Caco-2 (cell line): ENCODE data around the gene CDHR4. TPM values are rescaled to one million over a fixed set of nuclear protein-coding genes. Genes with fewer than 3 reads are reported as not detected.
"Not testable (repeated sequence)": the region's sequence is repeated elsewhere in the genome, so short reads cannot be mapped to it uniquely, and the experiment has no call there.

Source experiments
- BruUV-seq: library from RNA; stranded (reverse); fragments of 400-500 nt; replicated peaks from 2 replicates; lab custom pipeline; 2021; lab: Mats Ljungman, UMichigan
- CTCF ChIA-PET: fragments of 300-600 bp; sonication (Branson Sonifier 250); formaldehyde crosslinking; loops from one replicate; lab custom pipeline; 2022; ENCODE audit warnings: antibody characterized with exemption; lab: Charles Lee
- POLR2A ChIA-PET: fragments of 300-600 bp; sonication (Branson Sonifier 250); formaldehyde crosslinking; loops from one replicate; lab custom pipeline; 2022; ENCODE audit warnings: antibody characterized with exemption; lab: Charles Lee
- DNase-seq, 2 experiments: peaks; one replicate each; pipeline versions ENCODE4 v3.0.0 to v3.0.0-alpha.2; 2020 to 2022
- H3K27me3 ChIP-seq: replicated peaks from 2 replicates; pipeline ENCODE4 v1.6.0; 2011; ENCODE audit warnings: low read length; ENCODE audit not compliant: control insufficient read depth, insufficient read depth
- H3K36me3 ChIP-seq: 2 replicates; pipeline ENCODE4 v1.5.1; 2011; ENCODE audit warnings: low read length; ENCODE audit not compliant: control insufficient read depth, insufficient read depth
- H3K4me1 ChIP-seq: fragments of 250-450 bp; sonication (Bioruptor Pico); 2 replicates; pipeline ENCODE4 v1.5.1; 2020; ENCODE audit warnings: mild to moderate bottlenecking
- H3K4me3 ChIP-seq: 2 replicates; pipeline ENCODE4 v1.5.1; 2011; ENCODE audit warnings: low read depth, mild to moderate bottlenecking, control low read depth, low read length
- H3K9me3 ChIP-seq: fragments of 250-450 bp; sonication (Bioruptor Pico); 2 replicates; pipeline ENCODE4 v1.5.1; 2020; ENCODE audit warnings: mild to moderate bottlenecking, moderate library complexity
- H3K27ac Mint-ChIP-seq: one replicate; pipeline ENCODE4 v1.8.0; 2022; ENCODE audit warnings: mixed read lengths; ENCODE audit not compliant: unreplicated experiment
- H3K27me3 Mint-ChIP-seq: one replicate; pipeline ENCODE4 v1.8.0; 2022; ENCODE audit warnings: mixed read lengths; ENCODE audit not compliant: insufficient read depth, unreplicated experiment
- H3K36me3 Mint-ChIP-seq: one replicate; pipeline ENCODE4 v1.8.0; 2022; ENCODE audit warnings: mild to moderate bottlenecking, mixed read lengths; ENCODE audit not compliant: insufficient read depth, unreplicated experiment
- H3K4me1 Mint-ChIP-seq: one replicate; pipeline ENCODE4 v1.8.0; 2022; ENCODE audit warnings: low read depth, mixed read lengths; ENCODE audit not compliant: unreplicated experiment
- H3K4me3 Mint-ChIP-seq: one replicate; pipeline ENCODE4 v1.8.0; 2022; ENCODE audit warnings: mild to moderate bottlenecking, moderate library complexity, mixed read lengths; ENCODE audit not compliant: unreplicated experiment
- H3K9me3 Mint-ChIP-seq: one replicate; pipeline ENCODE4 v1.8.0; 2022; ENCODE audit warnings: mixed read lengths; ENCODE audit not compliant: unreplicated experiment
- intact Hi-C: fragments of 100-400 bp; cut with micrococcal nuclease; formaldehyde crosslinking; loops from one replicate; pipeline ENCODE4 v1.10.0; 2022; ENCODE audit not compliant: unreplicated experiment
- total RNA-seq: library from RNA; stranded (reverse); gene quantifications from 2 replicates; pipeline ENCODE4 v1.2.3, GENCODE V29; 2022
- TF ChIP-seq, protein P1 (sequence below), 2 experiments: fragments of 200-600 bp in 1 of 2; IDR thresholded peaks; 1 replicate in 1 of 2; 2 replicates in 1 of 2; pipeline versions ENCODE4 v1.5.1 to v1.8.0; 2011 to 2022; ENCODE audit warnings: antibody characterized with exemption in 1 of 2, control low read depth in 1 of 2, inconsistent platforms in 1 of 2, low read depth in 1 of 2, low read length in 1 of 2, mild to moderate bottlenecking in 1 of 2, moderate library complexity in 1 of 2; ENCODE audit not compliant: insufficient read depth in 1 of 2, severe bottlenecking in 1 of 2, unreplicated experiment in 1 of 2

The CDHR4 gene
- total RNA-seq, 1 experiment from 2014 or later: not detected

DNA sequence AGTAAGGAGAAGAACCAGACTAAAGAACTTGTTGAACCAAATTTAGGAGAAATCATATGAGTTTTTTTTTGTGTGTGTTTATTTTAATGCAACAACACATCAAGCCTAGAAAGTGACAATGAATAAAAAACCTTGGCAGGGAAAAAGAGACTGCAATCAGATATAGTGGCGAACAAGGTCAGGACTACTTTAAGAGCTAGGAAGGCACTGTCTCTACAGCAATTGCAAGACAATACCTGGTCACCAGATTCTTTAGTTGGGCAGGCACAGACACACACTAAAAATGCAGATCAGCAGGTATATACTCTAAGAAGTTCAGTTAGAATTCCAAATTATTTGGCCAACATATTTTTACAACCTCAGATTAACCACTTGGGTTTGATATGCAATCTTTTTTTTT is 45.1 kb downstream of the CDHR4 start:
- no peaks in the 10 kb centered on the region; the same call in 1 of the 2 replicates for H3K36me3 ChIP-seq
- Mint-ChIP-seq H3K27me3 (no peaks in the 10 kb centered on the region), H3K4me3 (no peak overlapping the region), H3K36me3 (peaks cover 31% of the 10 kb centered on the region), H3K9me3 (no peaks in the 10 kb centered on the region), H3K4me1 (peaks cover 13% of the 10 kb centered on the region), H3K27ac (no peak overlapping the region)
- DNase-seq: no peak
- TF ChIP-seq, protein P1, sequence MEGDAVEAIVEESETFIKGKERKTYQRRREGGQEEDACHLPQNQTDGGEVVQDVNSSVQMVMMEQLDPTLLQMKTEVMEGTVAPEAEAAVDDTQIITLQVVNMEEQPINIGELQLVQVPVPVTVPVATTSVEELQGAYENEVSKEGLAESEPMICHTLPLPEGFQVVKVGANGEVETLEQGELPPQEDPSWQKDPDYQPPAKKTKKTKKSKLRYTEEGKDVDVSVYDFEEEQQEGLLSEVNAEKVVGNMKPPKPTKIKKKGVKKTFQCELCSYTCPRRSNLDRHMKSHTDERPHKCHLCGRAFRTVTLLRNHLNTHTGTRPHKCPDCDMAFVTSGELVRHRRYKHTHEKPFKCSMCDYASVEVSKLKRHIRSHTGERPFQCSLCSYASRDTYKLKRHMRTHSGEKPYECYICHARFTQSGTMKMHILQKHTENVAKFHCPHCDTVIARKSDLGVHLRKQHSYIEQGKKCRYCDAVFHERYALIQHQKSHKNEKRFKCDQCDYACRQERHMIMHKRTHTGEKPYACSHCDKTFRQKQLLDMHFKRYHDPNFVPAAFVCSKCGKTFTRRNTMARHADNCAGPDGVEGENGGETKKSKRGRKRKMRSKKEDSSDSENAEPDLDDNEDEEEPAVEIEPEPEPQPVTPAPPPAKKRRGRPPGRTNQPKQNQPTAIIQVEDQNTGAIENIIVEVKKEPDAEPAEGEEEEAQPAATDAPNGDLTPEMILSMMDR (IDR thresholded peaks at IDR 0.05; ENCODE audit: insufficient read depth in 1 of 2, low read depth in 1 of 2, low read length in 1 of 2, severe bottlenecking in 1 of 2, unreplicated experiment in 1 of 2): no peak
- intact Hi-C loops: no loop called here
- no TSS peak for BruUV-seq
- H3K9me3 ChIP-seq: 0 out of 2 replicates have a peak, but pooled peaks cover 3% of the 10 kb centered on the region
- H3K4me3 ChIP-seq: no peak overlapping the region
- peaks cover 20% of the 10 kb centered on the region; the same call in 1 of the 2 replicates for H3K4me1 ChIP-seq
- CTCF ChIA-PET: no interaction called here
- POLR2A ChIA-PET: no interaction called here
- no peaks in the 10 kb centered on the region for H3K27me3 ChIP-seq

DNA sequence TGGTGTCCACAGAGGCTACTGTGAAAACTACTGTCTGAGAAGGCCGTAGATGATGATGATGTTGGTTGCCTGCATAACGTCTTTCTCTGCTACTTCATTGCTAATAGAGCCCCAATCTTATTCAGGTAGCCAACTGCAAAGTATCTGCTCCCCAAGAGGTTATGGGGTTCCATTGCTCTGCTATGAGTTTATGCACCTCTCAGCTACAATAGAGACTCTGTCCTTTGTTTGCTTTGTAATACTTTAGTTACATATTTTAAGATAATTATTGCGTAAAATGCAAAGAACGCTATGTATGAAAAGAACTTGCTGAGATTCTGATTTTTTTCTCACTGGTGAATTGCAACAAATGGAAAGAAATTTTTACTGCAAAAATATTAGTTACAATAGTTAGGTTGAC is 48.2 kb downstream of the CDHR4 start:
- Mint-ChIP-seq H3K27ac (no peak overlapping the region), H3K9me3 (no peaks in the 10 kb centered on the region), H3K27me3 (no peaks in the 10 kb centered on the region), H3K36me3 (peaks cover 37% of the 10 kb centered on the region), H3K4me3 (no peak overlapping the region), H3K4me1 (peaks cover 20% of the 10 kb centered on the region)
- TF ChIP-seq, protein P1 (IDR thresholded peaks at IDR 0.05; ENCODE audit: insufficient read depth in 1 of 2, low read depth in 1 of 2, low read length in 1 of 2, severe bottlenecking in 1 of 2, unreplicated experiment in 1 of 2): no peak
- Histone ChIP-seq H3K4me3 (no peak overlapping the region), H3K36me3 (no peaks in the 10 kb centered on the region; the same call in 1 of the 2 replicates), H3K4me1 (peaks cover 20% of the 10 kb centered on the region; the same call in 1 of the 2 replicates), H3K27me3 (no peaks in the 10 kb centered on the region), H3K9me3 (0 out of 2 replicates have a peak, but pooled peaks cover 3% of the 10 kb centered on the region)
- POLR2A ChIA-PET: no interaction called here
- BruUV-seq: no TSS peak
- intact Hi-C loops: no loop called here
- CTCF ChIA-PET: no interaction called here
- DNase-seq: no peak

DNA sequence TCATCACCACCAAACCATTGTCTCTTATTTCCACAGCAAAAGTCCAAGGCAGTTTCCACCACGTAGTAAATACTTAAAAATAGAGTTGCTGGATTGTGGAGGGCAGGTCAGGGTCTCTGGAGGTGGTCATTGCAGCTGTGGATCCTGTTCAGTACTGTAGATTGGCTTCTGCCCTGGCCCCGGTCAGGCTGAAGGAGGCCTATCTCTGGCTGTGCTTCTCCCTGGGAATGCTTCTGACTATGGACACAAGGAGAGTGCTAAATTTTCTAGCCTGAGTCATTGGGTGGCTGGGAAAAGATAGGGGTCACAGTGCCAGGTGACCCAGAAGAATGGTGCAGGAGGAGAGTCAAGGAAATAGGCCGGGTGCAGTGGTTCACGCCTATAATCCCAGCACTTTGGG is 49.6 kb downstream of the CDHR4 start:
- no peaks in the 10 kb centered on the region for H3K27me3 ChIP-seq
- H3K4me3 ChIP-seq: no peak overlapping the region
- CTCF ChIA-PET: no interaction called here
- no TSS peak for BruUV-seq
- no peak for DNase-seq
- POLR2A ChIA-PET: no interaction called here
- Mint-ChIP-seq H3K4me1 (peaks cover 20% of the 10 kb centered on the region), H3K27me3 (no peaks in the 10 kb centered on the region), H3K27ac (no peak overlapping the region), H3K36me3 (peaks cover 44% of the 10 kb centered on the region), H3K9me3 (no peaks in the 10 kb centered on the region), H3K4me3 (no peak overlapping the region)
- TF ChIP-seq, protein P1 (IDR thresholded peaks at IDR 0.05; ENCODE audit: insufficient read depth in 1 of 2, low read depth in 1 of 2, low read length in 1 of 2, severe bottlenecking in 1 of 2, unreplicated experiment in 1 of 2): no peak
- intact Hi-C loops: no loop called here
- H3K4me1 ChIP-seq: peaks cover 20% of the 10 kb centered on the region; the same call in 1 of the 2 replicates
- no peaks in the 10 kb centered on the region for H3K9me3 ChIP-seq
- no peaks in the 10 kb centered on the region; the same call in 1 of the 2 replicates for H3K36me3 ChIP-seq

DNA sequence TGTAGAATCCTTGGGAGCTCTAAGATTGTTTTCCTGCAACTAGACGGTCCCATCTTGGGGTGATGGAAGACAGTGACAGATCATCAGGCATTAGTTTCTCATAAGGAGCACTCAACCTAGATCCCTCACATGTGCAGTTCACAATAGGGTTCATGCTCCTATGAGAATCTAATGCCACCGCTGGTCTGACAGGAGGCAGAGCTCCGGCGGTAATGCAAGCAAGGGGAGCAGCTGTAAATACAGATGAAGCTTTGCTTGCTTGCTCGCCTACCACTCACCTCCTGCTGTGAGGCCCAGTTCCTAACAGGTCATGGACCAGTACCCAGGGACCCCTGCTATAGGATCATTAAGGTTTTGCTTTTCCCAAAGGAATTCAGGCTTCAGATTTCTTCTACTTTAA is 50.8 kb downstream of the CDHR4 start:
- H3K36me3 ChIP-seq, DNase-seq, H3K9me3 Mint-ChIP-seq, H3K27ac Mint-ChIP-seq, H3K27me3 Mint-ChIP-seq, H3K4me3 ChIP-seq, BruUV-seq, intact Hi-C loops, H3K9me3 ChIP-seq, H3K4me3 Mint-ChIP-seq, H3K27me3 ChIP-seq: not testable (repeated sequence)
- peaks cover 20% of the 10 kb centered on the region; the same call in 1 of the 2 replicates for H3K4me1 ChIP-seq
- Mint-ChIP-seq H3K4me1 (peaks cover 20% of the 10 kb centered on the region), H3K36me3 (peaks cover 47% of the 10 kb centered on the region)
- CTCF ChIA-PET: interaction anchor here (0.5 kb wide), 1 partner anchor 16 kb away, joined by 5 read pairs; no protein-coding TSS in a partner anchor
- POLR2A ChIA-PET: interaction anchor here (0.7 kb wide), 1 partner anchor 92 kb away, joined by 3 read pairs; no protein-coding TSS in a partner anchor
